ENCODE measurements around the gene MANEAL. TPM values are rescaled to one million over a fixed set of nuclear protein-coding genes. Genes with fewer than 3 reads are reported as not detected.

Gene MANEAL
- total RNA-seq, 1 donor from 2014 or later = 1.5 TPM

- no peak for DNase-seq (ENCODE audit: low spot score)
These were observed 11.2 kb upstream of the MANEAL start for GRCh38 chr1:37782491-37782890.

GRCh38 chr1:37792943-37793686, 532 bp upstream of the MANEAL start:
- peak; percentile 85 for DNase-seq (ENCODE audit: low spot score)

GRCh38 chr1:37794372-37795339, 1.0 kb downstream of the MANEAL start:
- peak; percentile 80 for DNase-seq (ENCODE audit: low spot score)

- DNase-seq (ENCODE audit: low spot score) = peak; percentile 91
These were observed 1.9 kb downstream of the MANEAL start for GRCh38 chr1:37795340-37796125.

- DNase-seq (ENCODE audit: low spot score) = peak; percentile 1
These were observed 4.2 kb downstream of the MANEAL start for GRCh38 chr1:37797750-37798345.

- DNase-seq (ENCODE audit: low spot score) = no peak
These were observed 8.8 kb downstream of the MANEAL start for GRCh38 chr1:37802439-37802838.

GRCh38 chr1:37807220-37807554, 13.5 kb downstream of the MANEAL start:
- no peak for DNase-seq (ENCODE audit: low spot score)

GRCh38 chr1:37807555-37808368, 14.1 kb downstream of the MANEAL start, which contains the start of the genes C1orf122 and YRDC:
Gene C1orf122, plus strand, starts transcription at chr1:37807790. Its CDS starts 615 bp downstream, at chr1:37808405.
Gene YRDC, minus strand, starts transcription at chr1:37808208. Its CDS starts 28 bp downstream, at chr1:37808180.
- peak; percentile 99 for DNase-seq (ENCODE audit: low spot score)

- DNase-seq (ENCODE audit: low spot score) = peak; percentile 91
These were observed 15.0 kb downstream of the MANEAL start for GRCh38 chr1:37808369-37809319.

- DNase-seq (ENCODE audit: low spot score) = no peak
These were observed 16.3 kb downstream of the MANEAL start for GRCh38 chr1:37809942-37810341.

GRCh38 chr1:37811027-37811655, 17.5 kb downstream of the MANEAL start:
- DNase-seq (ENCODE audit: low spot score) = no peak

- no peak for DNase-seq (ENCODE audit: low spot score)
These were observed 20.0 kb downstream of the MANEAL start for GRCh38 chr1:37813529-37814145.

GRCh38 chr1:37814252-37814651, 20.6 kb downstream of the MANEAL start:
- DNase-seq (ENCODE audit: low spot score) = no peak

GRCh38 chr1:37817481-37817880, 23.8 kb downstream of the MANEAL start:
- DNase-seq (ENCODE audit: low spot score) = no peak

- DNase-seq (ENCODE audit: low spot score) = no peak
These were observed 27.8 kb downstream of the MANEAL start for GRCh38 chr1:37821481-37821880.

- no peak for DNase-seq (ENCODE audit: low spot score)
These were observed 29.5 kb downstream of the MANEAL start for GRCh38 chr1:37822906-37823815.

- DNase-seq (ENCODE audit: low spot score) = no peak
These were observed 30.4 kb downstream of the MANEAL start for GRCh38 chr1:37824001-37824400.

Data from mesenteric fat pad (tissue), 1 donor.